IMR-90 (cell line): Measurements from ENCODE around the gene KMT2C. TPM values are rescaled to one million over a fixed set of nuclear protein-coding genes. Genes with fewer than 3 reads are reported as not detected.
A peak's percentile ranks its signal among the peaks of the same experiment; 100 is the strongest.

Experiments
- ATAC-seq: fragments of 200-7000 bp; cut with Tn5 transposase; 2 replicates; pipeline ENCODE4 v1.9.1; 2020; ENCODE audit warnings: low read depth, mild to moderate bottlenecking, moderate library complexity
- BruUV-seq: library from RNA; stranded (reverse); fragments of 400-500 nt; replicated peaks from 2 replicates; lab custom pipeline; 2021; lab: Mats Ljungman, UMichigan
- CTCF ChIA-PET: fragments of 300-600 bp; formaldehyde crosslinking; extraction: SDS; loops from one replicate; lab custom pipeline; 2021; ENCODE audit warnings: antibody characterized with exemption; lab: Yijun Ruan, JAX
- POLR2A ChIA-PET: fragments of 300-600 bp; sonication (Branson Sonifier 250); formaldehyde crosslinking; loops from one replicate; lab custom pipeline; 2022; ENCODE audit warnings: antibody characterized with exemption; ENCODE audit not compliant: unreplicated experiment; lab: Charles Lee
- DNase-seq: peaks from one replicate; pipeline ENCODE4 v3.0.0; 2013
- H2AFZ ChIP-seq: replicated peaks from 2 replicates; pipeline ENCODE3; 2013; ENCODE audit warnings: low read length, mild to moderate bottlenecking; ENCODE audit not compliant: poor library complexity
- H2AK5ac ChIP-seq: 2 replicates; pipeline ENCODE4 v1.6.1; 2013; ENCODE audit warnings: low read depth, low read length, inconsistent platforms
- H2AK9ac ChIP-seq: replicated peaks from 2 replicates; pipeline ENCODE3; 2013; ENCODE audit warnings: mild to moderate bottlenecking, low read depth, low read length, moderate library complexity; ENCODE audit not compliant: poor library complexity
- H2BK120ac ChIP-seq: 2 replicates; pipeline ENCODE4 v1.6.1; 2013; ENCODE audit warnings: low read depth, low read length, inconsistent platforms
- H2BK15ac ChIP-seq: 3 replicates; pipeline ENCODE4 v1.6.1; 2013; ENCODE audit warnings: low read depth, low read length, inconsistent platforms
- H2BK20ac ChIP-seq: 2 replicates; pipeline ENCODE4 v1.6.1; 2013; ENCODE audit warnings: low read depth, mild to moderate bottlenecking, inconsistent platforms, low read length, moderate library complexity
- H2BK5ac ChIP-seq: 2 replicates; pipeline ENCODE4 v1.6.1; 2013; ENCODE audit warnings: mild to moderate bottlenecking, low read depth, low read length, inconsistent platforms; ENCODE audit not compliant: poor library complexity, severe bottlenecking
- H3K14ac ChIP-seq: replicated peaks from 2 replicates; pipeline ENCODE4 v1.6.1; 2013; ENCODE audit warnings: low read depth, low read length, inconsistent platforms
- H3K18ac ChIP-seq: 2 replicates; pipeline ENCODE4 v1.6.1; 2013; ENCODE audit warnings: low read depth, low read length, control low read depth
- H3K23ac ChIP-seq: 2 replicates; pipeline ENCODE4 v1.6.1; 2013; ENCODE audit warnings: low read depth, low read length, inconsistent platforms
- H3K27ac ChIP-seq: 2 replicates; pipeline ENCODE4 v1.5.1; 2013; ENCODE audit warnings: mild to moderate bottlenecking, control low read depth, low read length; ENCODE audit not compliant: insufficient read depth
- H3K27me3 ChIP-seq: 2 replicates; pipeline ENCODE4 v1.6.1; 2013; ENCODE audit warnings: low read length; ENCODE audit not compliant: control insufficient read depth, insufficient read depth
- H3K36me3 ChIP-seq: 2 replicates; pipeline ENCODE4 v1.6.1; 2013; ENCODE audit warnings: low read length, mixed read lengths; ENCODE audit not compliant: control insufficient read depth, insufficient read depth
- H3K4ac ChIP-seq: 2 replicates; pipeline ENCODE4 v1.6.1; 2013; ENCODE audit warnings: low read depth, low read length, inconsistent platforms
- H3K4me1 ChIP-seq: 2 replicates; pipeline ENCODE4 v1.6.1; 2013; ENCODE audit warnings: low read length, mixed read lengths; ENCODE audit not compliant: control insufficient read depth, insufficient read depth
- H3K4me2 ChIP-seq: 2 replicates; pipeline ENCODE4 v1.6.1; 2013; ENCODE audit warnings: low read depth, mild to moderate bottlenecking, control low read depth, low read length, moderate library complexity
- H3K4me3 ChIP-seq: 2 replicates; pipeline ENCODE4 v1.5.1; 2013; ENCODE audit warnings: low read depth, mild to moderate bottlenecking, control low read depth, low read length, moderate library complexity; ENCODE audit not compliant: insufficient read depth
- H3K56ac ChIP-seq: 2 replicates; pipeline ENCODE4 v1.6.1; 2013; ENCODE audit warnings: low read length, inconsistent platforms; ENCODE audit not compliant: insufficient read depth; ENCODE audit errors: extremely low read depth
- H3K79me1 ChIP-seq, 2 experiments: 2 replicates each; pipeline ENCODE4 v1.6.1; 2013; ENCODE audit warnings: low read length in 2 of 2, inconsistent platforms in 1 of 2, low read depth in 1 of 2
- H3K9ac ChIP-seq: 2 replicates; pipeline ENCODE4 v1.6.1; 2013; ENCODE audit warnings: low read depth, low read length, control low read depth
- H3K9me1 ChIP-seq: 2 replicates; pipeline ENCODE4 v1.6.1; 2013; ENCODE audit warnings: low read length, inconsistent platforms; ENCODE audit not compliant: insufficient read depth
- H3K9me3 ChIP-seq: 2 replicates; pipeline ENCODE4 v1.6.1; 2013; ENCODE audit warnings: low read length; ENCODE audit not compliant: control insufficient read depth, insufficient read depth
- H4K20me1 ChIP-seq: 2 replicates; pipeline ENCODE4 v1.6.1; 2013; ENCODE audit warnings: low read length, inconsistent platforms; ENCODE audit not compliant: insufficient read depth
- H4K5ac ChIP-seq: 2 replicates; pipeline ENCODE4 v1.6.1; 2013; ENCODE audit warnings: mild to moderate bottlenecking, low read depth, low read length, control low read depth
- H4K8ac ChIP-seq, 2 experiments: 2 replicates each; pipeline ENCODE4 v1.6.1; 2013; ENCODE audit warnings: low read depth in 2 of 2, low read length in 2 of 2, control low read depth in 1 of 2, inconsistent platforms in 1 of 2
- H4K91ac ChIP-seq: 2 replicates; pipeline ENCODE4 v1.6.1; 2013; ENCODE audit warnings: low read depth, low read length, inconsistent platforms; ENCODE audit not compliant: insufficient read depth
- BHLHE40 ChIP-seq: fragments of 150-350 bp; IDR thresholded peaks from 2 replicates; pipeline ENCODE4 v1.6.1; 2016; ENCODE audit warnings: mild to moderate bottlenecking, low read depth, low read length
- CEBPB ChIP-seq: IDR thresholded peaks from 2 replicates; pipeline ENCODE4 v1.6.1; 2012; ENCODE audit warnings: low read depth, low read length, improper control_type of control experiment
- FOS ChIP-seq: fragments of 150-350 bp; IDR thresholded peaks from 2 replicates; pipeline ENCODE4 v1.6.1; 2016; ENCODE audit warnings: low read depth, low read length
- MAZ ChIP-seq: IDR thresholded peaks from 2 replicates; pipeline ENCODE4 v1.6.1; 2012; ENCODE audit warnings: low read depth, mild to moderate bottlenecking, low read length, improper control_type of control experiment, moderate library complexity, borderline replicate concordance
- WGBS, 2 experiments: methylation state at CpG; one replicate each; pipeline versions ENCODE4 v1.1.5 to v1.1.7; 2013; ENCODE audit warnings: missing lambda C conversion rate in 2 of 2; ENCODE audit not compliant: insufficient read length in 1 of 2; ENCODE audit errors: extremely low coverage in 2 of 2; 5-methylcytosine and 5-hydroxymethylcytosine counted together
- dilution Hi-C: fragments of 300-500 bp; cut with HindIII; formaldehyde crosslinking; loops from one replicate; pipeline ENCODE4 v1.14.3; 2018; ENCODE audit warnings: low sequenced_read_pairs; ENCODE audit not compliant: unreplicated experiment
- in situ Hi-C: fragments of 300-500 bp; cut with MboI; formaldehyde crosslinking; loops from 3 replicates; pipeline ENCODE4 v1.14.3; 2019; ENCODE audit warnings: low sequenced_read_pairs, inconsistent platforms, mixed read lengths
- intact Hi-C: fragments of 100-400 bp; cut with micrococcal nuclease; formaldehyde crosslinking; loops from 2 replicates; pipeline ENCODE4 v1.10.0; 2022
- polyA plus RNA-seq, 3 experiments: library from polyadenylated mRNA; depleted of rRNA; stranded (reverse); fragments of >200 nt; gene quantifications; 2 replicates each; pipeline ENCODE4 v1.2.3, GENCODE V29; 2012; ENCODE audit warnings: low replicate concordance in 1 of 3
- total RNA-seq: library from RNA; depleted of rRNA; stranded (reverse); fragments of >200 nt; gene quantifications from 2 replicates; pipeline ENCODE4 v1.2.3, GENCODE V29; 2012

Gene KMT2C
- total and polyA plus RNA-seq, 2 of the 4 experiments (the other 2 are of a cell fraction): 8.0 to 23.3 TPM

DNA sequence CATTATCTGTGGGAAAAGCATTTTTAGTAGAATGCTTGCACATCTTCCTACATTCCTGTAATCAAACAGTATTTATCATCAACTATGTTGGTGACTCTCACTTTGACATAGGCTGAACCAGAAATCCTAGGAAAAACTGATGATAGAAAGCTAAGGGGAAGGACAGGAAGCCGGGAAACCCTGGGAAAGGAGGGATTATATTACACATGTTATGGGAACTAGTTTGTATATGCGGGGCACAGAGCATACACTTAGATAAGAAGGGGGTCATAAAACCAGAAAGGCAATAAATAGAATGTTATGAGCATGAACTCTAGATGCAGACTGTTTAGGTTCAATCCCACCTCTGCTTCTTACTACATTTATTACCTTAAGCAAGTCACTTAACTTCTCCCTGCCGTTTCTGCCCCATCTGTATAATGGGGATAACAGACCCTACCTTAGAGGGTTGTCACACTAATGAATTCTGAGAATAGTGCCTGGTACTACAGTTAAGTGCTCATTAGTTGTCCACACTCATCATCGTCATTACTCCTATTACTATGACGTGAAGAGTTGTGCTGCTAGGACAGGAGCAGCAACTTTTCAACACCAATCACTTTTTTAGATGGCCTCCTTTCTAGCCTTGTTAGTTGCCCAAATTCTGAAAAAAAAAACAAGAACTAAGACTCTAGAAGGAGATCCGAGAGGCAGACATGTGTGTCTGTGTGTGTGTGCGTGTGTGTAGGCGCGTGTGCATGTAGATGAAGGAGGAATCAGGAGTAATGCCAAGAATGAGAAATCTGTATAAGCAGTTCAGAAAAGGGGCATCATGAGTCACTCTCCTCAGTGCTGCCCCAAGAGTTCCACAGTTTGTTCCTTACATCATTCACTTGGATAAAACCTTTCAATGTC, 52.2 kb downstream of the KMT2C start:
- H4K91ac ChIP-seq: no peak overlapping the region
- no peaks in the 10 kb centered on the region; the same call in 1 of the 2 replicates for H3K9me3 ChIP-seq
- H4K20me1 ChIP-seq: peaks cover 51% of the 10 kb centered on the region
- H2BK5ac ChIP-seq: peak overlapping the region; percentile 18
- no peak overlapping the region for H2BK15ac ChIP-seq
- H4K5ac ChIP-seq: no peak overlapping the region
- no peak overlapping the region for H3K27ac ChIP-seq
- no peak overlapping the region for H2BK20ac ChIP-seq
- H3K4me2 ChIP-seq: peak overlapping the region; percentile 38; the same call in 1 of the 2 replicates
- CTCF ChIA-PET: no interaction called here
- no peak overlapping the region for H4K8ac ChIP-seq
- POLR2A ChIA-PET: no interaction called here
- TF ChIP-seq FOS (peak; percentile 61; the same call in 1 of the 2 replicates), MAZ (no peak), CEBPB (0 out of 2 replicates have a peak, but pooled peaks have one; percentile 7), BHLHE40 (no peak)
- H3K4me3 ChIP-seq: no peak overlapping the region
- H2AFZ ChIP-seq: no peak overlapping the region
- no peak overlapping the region for H3K9ac ChIP-seq
- BruUV-seq: no TSS peak
- dilution Hi-C loops (no loop called here), intact Hi-C loops (no loop called here), in situ Hi-C loops (no loop called here)
- no peak overlapping the region for H3K4ac ChIP-seq
- 45% methylated on average over 3 of the region's 9 CpGs; no CpG with 5 or more reads in 1 of the 2 experiments for WGBS, 2 experiments
- no peak overlapping the region for H2BK120ac ChIP-seq
- H2AK9ac ChIP-seq: no peak overlapping the region
- no peak overlapping the region; the same call in 1 of the 2 replicates for H3K56ac ChIP-seq
- no peaks in the 10 kb centered on the region for H3K27me3 ChIP-seq
- no peaks in the 10 kb centered on the region for H3K36me3 ChIP-seq
- DNase-seq: peak; percentile 95
- peaks cover 7% of the 10 kb centered on the region for H3K4me1 ChIP-seq
- no peak overlapping the region for H3K14ac ChIP-seq
- H2AK5ac ChIP-seq: no peak overlapping the region
- H3K18ac ChIP-seq: no peak overlapping the region
- H3K23ac ChIP-seq: no peak overlapping the region
- H3K9me1 ChIP-seq: peaks cover 8% of the 10 kb centered on the region
- peaks cover 6 to 19% of the 10 kb centered on the region in 2 experiments for H3K79me1 ChIP-seq
- peak; percentile 62 for ATAC-seq
